GM19372 (cell line): Measurements from ENCODE around the gene INVS.
A peak's percentile ranks its signal among the peaks of the same experiment; 100 is the strongest.

Source experiments
- ATAC-seq: cut with Tn5 transposase; IDR thresholded peaks from one replicate; pipeline ENCODE4 v1.9.1; 2021; ENCODE audit warnings: mild to moderate bottlenecking, low read depth, moderate library complexity; ENCODE audit not compliant: unreplicated experiment

The INVS gene

DNA sequence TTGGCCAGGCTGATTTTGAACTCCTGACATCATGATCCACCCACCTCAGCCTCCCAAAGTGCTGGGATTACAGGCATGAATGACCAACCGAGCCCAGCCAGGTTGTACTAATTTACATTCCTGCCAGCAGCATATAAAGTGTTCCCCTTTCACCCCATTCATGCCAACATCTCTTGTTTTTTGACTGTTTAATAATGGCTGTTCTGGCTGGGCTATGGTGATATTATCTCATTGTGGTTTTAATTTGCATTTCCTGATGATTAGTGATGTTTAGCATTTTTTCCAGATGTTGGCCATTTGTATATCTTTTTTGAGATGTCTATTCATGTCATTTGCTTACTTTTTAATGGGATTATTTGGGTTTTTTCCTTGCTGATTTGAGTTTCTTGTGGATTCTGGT lies 87.3 kb downstream of the INVS start:
- ATAC-seq, result no peak

GRCh38 chr9:100190339-100190738 lies 91.3 kb downstream of the INVS start:
- ATAC-seq, result no peak

DNA sequence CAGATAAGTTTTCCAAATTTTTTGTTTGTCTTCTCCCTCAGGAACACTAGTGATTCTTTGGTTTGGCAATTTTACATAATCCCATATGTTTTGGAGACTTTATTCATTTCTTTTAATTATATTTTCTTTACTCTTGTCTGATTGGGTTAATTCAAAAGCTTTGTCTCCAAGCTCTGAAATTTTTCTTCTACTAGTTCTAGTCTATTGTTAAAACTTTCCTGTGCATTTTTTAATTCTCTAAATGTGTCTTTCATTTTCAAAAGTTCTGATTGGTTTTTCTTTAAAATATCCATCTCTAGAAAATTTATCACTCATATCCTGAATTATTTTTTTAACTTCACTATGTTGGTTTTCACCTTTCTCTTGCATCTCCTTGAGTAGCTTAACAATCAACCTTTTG lies 92.2 kb downstream of the INVS start:
- no peak for ATAC-seq

GRCh38 chr9:100193078-100193477 lies 94.0 kb downstream of the INVS start:
- no peak for ATAC-seq

DNA sequence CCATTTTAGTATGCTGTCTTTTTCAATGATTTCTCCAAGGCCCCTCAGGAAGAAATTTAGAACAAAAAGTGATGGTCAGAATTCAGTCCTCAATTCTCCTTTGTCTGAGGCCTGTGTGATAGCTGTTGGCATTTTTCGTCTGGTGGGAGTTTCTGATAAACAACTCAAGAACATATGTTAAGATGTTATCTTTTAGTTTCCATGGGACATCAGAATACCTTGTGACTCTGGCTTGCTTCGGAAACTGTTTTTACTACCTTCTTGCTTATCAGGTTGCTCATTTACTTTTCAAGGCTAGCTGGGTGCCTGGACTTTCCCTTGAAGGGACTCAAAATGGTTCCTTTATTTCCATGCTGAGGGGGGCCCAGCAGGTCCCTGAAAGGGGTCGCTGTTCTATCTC lies 97.2 kb downstream of the INVS start:
- no peak for ATAC-seq

DNA sequence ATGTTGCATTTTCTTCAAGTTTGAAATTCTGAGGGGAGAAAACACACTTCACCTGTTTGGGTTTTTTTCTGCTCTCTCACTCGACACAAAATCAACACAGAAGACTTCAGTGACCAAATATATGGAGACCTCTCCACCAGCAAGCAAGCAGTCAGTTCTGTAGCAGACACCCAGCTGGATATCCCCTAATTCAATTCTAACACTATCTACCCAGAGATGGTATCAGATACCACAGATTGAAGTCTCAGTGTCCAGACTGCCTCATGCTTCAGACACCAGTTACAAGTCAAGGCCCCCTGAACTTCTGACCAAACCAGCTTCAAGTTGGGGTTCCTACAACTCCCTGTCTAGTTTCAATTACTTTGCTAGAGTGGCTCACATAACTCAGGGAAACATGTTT lies 97.8 kb downstream of the INVS start:
- no peak for ATAC-seq

- ATAC-seq, result no peak
Observed at GRCh38 chr9:100197553-100197952, 98.5 kb downstream of the INVS start.

DNA sequence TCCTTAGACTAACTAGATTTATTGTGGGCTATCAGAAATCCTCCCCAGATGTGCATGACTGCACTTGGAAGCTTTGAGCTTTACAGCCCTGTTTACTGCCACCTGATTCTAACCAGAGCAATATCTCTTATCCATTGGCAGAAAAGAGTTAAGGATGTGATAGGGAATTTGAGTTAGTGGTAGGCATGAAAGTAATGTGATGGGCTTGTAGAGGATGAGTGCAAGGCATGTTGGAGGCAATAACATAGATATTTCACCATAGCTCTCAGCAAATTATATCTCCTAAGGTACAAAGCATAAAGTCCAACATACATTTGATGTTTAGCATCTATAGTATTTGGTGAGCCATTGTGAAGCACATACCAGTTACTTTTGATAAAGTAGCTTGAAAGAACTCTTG lies 103.8 kb downstream of the INVS start:
- no peak for ATAC-seq

DNA sequence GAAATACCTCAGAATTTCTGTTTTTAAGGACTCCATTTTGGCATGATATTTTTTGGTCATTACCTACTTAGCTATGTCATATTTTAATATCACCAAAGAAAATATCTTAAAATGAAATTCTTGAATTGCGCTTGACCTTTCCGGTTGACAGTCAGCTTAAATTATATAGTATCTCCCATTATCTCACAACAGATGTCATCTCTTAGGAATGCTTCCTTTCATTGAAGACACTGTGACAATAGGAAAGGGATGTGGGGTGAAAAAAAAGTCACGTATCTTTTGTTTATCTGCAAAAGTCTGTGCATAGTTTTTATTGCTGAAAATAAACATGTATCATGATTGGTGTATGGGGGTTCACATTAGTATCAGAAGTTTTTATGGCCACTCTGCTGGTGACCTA lies 105.8 kb downstream of the INVS start:
- no peak for ATAC-seq

DNA sequence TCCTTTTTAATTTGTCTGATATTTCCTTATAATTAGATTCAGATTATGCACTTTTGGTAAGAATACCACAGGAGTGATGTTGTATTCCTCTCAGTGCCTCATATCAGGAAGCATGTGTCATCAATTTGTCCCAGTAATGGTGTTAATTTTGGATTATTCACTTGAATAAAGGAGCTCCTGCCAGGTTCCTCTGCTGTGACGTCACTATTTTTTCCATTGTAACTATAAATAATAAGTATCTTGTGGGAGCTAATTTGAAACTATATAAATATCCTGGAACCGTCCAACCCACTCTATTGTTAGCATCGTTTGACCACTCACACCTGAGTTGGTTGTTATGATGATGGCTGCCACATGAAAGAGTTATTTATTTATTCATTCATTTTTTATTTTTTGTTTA lies 107.9 kb downstream of the INVS start:
- ATAC-seq, result no peak

GRCh38 chr9:100208673-100209072 lies 109.6 kb downstream of the INVS start:
- ATAC-seq, result no peak

GRCh38 chr9:100211476-100211875 lies 112.4 kb downstream of the INVS start:
- ATAC-seq, result no peak

DNA sequence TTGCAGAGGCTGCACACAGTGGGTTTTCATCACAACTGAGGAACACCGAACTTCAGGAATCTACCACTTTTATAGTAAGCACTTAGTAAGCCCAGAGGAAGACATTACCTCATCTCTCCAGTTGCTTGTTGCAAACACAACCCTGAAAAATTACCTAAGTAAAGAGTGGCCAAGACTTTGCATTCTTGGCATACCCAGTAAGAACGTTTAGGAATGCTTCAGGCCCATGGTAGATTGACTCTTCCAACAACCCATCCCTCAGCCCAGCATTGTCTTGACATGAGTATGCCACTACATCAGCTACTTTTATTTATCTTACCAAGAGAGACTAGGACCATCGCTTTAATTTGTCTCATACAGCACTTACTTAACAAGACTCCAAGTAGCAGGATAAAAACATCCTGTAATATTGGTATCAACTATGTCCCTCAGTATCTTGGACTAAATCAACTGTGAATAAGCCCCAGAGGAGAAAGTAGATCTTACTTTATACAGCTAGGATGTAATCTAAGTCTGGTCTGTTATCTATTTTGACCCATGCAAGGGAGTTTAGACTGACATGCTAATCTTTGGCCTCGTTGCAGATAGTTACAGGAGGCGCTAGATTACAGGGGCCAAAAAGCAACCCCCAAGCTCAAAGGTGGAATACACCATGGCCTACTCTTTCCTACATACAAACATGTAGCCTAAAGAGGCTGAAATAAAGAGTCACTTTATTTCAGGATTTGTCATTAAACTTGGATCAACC lies 114.9 kb downstream of the INVS start:
- no peak for ATAC-seq

GRCh38 chr9:100216178-100216787 lies 117.2 kb downstream of the INVS start:
- ATAC-seq, result peak; percentile 76

DNA sequence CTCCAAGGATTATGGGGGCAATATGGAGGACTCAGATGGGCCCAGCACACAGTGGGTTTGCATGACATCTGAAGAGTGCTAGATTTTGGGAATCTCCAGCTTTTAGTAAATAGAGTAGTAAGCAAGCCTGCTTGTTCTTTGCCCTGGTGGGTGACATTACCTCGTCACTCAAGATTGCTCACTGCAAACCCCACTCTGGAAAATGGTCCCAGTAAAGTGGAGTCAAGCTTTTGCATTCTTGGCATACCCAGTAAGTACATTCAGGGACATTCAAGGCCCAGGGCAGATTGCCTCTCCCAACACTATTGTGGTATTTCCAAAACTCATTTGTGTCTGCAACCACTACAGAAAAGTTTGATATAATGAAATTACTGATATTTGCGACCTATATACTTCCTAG lies 118.5 kb downstream of the INVS start:
- no peak for ATAC-seq

DNA sequence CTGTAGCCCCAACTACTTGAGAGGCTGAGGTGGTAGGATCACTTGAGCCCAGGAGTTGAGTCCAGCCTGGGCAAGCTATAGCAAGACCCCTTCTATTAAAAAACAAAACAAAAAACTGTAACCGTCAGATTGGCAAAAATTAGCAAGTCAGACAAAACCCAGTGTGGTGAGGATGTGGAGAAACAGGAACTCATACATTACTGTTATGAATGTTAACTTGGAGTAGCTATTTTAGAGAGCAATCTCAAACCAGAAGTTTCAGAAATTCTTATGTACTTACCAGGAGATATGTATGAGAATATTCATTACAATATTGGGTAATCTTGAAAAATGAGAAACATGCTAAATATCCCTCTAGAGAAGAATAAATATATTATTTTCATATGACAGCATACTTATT lies 120.3 kb downstream of the INVS start:
- no peak for ATAC-seq

DNA sequence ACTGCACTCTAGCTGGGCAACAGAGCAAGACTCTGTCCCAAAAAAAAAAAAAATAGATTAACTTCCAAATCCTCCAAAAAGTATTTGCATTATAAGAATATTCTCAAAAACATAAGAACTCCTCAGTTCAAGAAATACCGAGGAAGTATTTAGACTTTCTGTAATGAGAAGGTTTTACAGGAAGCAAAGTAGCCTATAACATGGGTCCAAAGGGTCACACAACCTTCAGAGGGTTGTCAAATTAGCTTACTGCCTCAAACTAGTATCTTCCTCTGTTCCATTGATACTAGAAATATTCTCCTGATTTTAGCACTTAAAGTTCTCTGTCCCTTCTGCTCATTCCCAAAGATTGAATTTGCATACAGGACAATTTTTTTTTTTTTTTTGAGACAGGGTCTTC lies 121.9 kb downstream of the INVS start:
- ATAC-seq, result no peak

DNA sequence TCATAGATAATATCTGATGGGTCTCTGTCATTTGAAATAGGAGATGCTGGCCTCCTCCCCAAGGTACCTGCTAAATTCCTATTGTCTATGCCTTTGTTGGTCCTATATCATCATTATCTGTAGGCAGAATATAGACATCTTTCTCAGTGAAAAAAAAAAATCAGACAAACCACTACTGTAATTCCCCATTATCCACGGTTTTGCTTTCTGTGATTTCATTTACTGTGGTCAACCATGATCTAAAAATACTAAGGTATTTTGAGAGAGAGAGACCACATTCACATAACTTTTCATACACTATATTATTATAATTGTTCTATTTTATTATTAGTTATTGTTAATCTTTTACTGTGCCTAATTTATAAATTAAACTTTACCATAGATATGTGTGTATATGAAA lies 122.5 kb downstream of the INVS start:
- no peak for ATAC-seq

DNA sequence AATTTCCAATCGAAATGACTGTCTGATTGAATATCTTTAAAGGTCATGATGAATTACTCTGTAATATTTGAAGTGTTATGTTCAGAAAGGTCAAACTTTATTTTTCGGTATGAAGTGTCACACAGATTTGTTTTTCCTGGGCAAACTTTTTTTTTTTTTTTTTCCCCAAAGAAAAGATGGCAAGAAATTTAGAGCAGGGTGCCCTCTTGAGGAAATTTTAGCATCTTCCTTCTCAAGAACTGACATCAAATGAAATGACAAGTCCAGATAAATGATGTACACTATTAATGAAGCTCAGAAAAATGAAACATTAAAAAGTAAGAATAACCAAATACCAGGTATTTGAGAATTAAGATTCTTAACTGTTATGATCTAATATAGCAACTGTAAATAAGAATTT lies 123.6 kb downstream of the INVS start:
- no peak for ATAC-seq

DNA sequence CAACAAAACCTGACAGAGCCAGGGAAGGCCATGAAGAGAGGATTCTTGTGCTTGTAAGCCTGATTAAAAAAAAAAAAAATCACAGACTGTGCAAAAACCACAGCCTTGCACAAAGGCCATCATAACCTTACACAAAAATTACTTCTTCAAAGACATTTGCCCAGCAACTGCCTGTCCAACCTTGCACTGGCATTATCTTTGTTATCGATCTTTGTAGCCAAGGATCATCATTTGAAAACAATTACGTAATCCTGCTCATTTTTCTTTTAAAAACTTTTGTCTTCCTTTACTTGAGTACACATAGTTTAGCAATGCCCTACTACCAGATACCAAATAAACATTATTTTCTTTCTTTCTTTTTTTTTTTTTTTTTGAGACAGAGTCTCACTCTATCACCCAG lies 128.6 kb downstream of the INVS start:
- no peak for ATAC-seq

GRCh38 chr9:100228352-100228869 lies 129.4 kb downstream of the INVS start:
- ATAC-seq, result no peak

DNA sequence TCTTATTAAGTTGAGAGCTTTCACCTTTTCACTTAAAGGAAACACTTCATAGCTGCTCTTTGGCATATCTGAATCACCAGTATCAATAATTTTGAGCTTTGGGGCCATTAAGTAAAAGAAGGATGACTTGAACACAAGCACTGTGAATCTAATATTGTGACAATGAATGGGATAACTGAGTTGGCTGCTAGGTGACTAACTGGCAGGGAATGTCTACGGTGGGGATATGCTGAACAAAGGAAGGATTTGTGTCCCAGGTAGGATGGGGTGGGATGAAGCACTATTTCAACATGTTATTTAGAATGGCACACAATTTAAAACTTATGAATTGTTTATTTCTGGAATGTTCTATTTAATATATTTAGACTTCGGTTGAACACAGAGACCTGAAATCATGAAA lies 130.1 kb downstream of the INVS start:
- no peak for ATAC-seq
